ENCODE data around the gene STEAP3.

The STEAP3 gene

DNA sequence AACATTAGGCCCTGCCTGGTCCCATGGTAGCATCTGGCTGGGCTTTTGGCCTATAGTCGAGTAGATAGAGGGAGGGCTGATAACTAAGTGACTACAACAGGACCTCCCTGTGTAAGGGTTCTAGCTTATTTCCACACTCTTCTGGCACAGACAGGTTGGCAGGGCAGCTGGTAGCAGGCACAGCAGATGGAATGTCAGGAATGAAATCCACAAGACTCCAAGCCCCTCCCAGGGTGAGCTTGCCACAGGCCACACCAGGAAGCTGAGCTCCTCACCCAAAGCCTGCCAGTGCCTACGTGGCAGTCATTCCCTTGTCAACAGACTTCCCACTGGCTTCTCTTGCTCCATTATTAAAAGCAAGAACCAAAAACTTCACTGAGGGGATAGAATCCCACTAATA, 44.4 kb upstream of the STEAP3 start:
- no peak for DNase-seq (ENCODE audit: low read depth, low spot score)
- Histone ChIP-seq H3K36me3 (ENCODE audit: insufficient read depth, low read length) (no peaks in the 10 kb centered on the region), H3K9ac (ENCODE audit: insufficient read length) (no peak overlapping the region), H3K4me3 (no peak overlapping the region), H3K27ac (no peak overlapping the region), H3K9me3 (ENCODE audit: low read depth, low read length) (no peaks in the 10 kb centered on the region)
- TF ChIP-seq POLR2AphosphoS5 (IDR thresholded peaks at IDR 0.05; ENCODE audit: borderline replicate concordance, low read depth, low read length) (no peak), FOXP2 (optimal IDR thresholded peaks at IDR 0.05; ENCODE audit: control extremely low read depth, extremely low read length, insufficient read depth) (no peak), EZH2 (IDR thresholded peaks at IDR 0.05) (no peak)

DNA sequence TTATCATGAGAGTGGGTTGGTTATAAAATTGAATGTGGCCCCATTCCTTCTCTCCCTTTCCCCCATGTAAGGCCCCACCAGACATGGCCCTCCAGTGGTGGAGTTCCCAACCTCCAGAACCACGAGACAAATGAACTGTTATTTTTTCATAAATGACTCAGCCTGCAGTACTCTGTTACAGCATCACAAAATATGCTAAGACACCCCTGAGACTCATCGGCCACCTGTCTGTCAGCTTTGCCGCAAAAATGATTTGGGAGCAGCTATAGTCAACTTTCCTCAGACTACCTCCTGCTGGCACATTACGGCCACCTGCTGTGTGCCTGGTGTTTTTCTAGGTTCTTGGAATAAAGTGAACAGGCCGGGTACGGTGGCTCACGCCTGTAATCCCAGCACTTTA, 43.6 kb upstream of the STEAP3 start:
- H3K9ac ChIP-seq (ENCODE audit: insufficient read length) = no peak overlapping the region
- no peak overlapping the region for H3K27ac ChIP-seq
- no peak for TF ChIP-seq EZH2 (IDR thresholded peaks at IDR 0.05)
- TF ChIP-seq FOXP2 (optimal IDR thresholded peaks at IDR 0.05; ENCODE audit: control extremely low read depth, extremely low read length, insufficient read depth) = no peak
- TF ChIP-seq POLR2AphosphoS5 (IDR thresholded peaks at IDR 0.05; ENCODE audit: borderline replicate concordance, low read depth, low read length) = no peak
- no peaks in the 10 kb centered on the region for H3K36me3 ChIP-seq (ENCODE audit: insufficient read depth, low read length)
- DNase-seq (ENCODE audit: low read depth, low spot score) = no peak
- H3K9me3 ChIP-seq (ENCODE audit: low read depth, low read length) = no peaks in the 10 kb centered on the region
- H3K4me3 ChIP-seq = no peak overlapping the region

DNA sequence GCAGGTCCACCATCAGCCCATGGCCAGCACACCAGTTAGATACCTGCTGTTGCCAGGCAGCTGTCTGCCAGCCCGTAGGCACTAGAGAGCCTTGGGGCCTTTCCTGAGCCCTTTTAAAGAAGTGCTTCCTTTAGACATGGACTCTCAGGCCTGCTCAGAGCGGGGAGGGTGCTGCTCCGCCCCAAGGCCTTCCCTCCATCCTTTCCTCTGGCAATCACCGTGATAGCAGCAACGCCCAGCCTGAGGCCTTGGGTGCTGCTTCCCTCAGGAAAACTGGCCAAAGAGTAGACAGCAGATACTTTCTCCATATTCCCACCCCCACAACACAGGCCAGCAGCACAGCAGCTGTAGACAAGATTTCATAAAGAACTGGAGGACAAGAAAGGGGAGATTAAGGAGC, 42.7 kb upstream of the STEAP3 start:
- DNase-seq (ENCODE audit: low read depth, low spot score) = no peak
- TF ChIP-seq EZH2 (IDR thresholded peaks at IDR 0.05) (no peak), FOXP2 (optimal IDR thresholded peaks at IDR 0.05; ENCODE audit: control extremely low read depth, extremely low read length, insufficient read depth) (no peak), POLR2AphosphoS5 (IDR thresholded peaks at IDR 0.05; ENCODE audit: borderline replicate concordance, low read depth, low read length) (no peak)
- Histone ChIP-seq H3K27ac (no peak overlapping the region), H3K9ac (ENCODE audit: insufficient read length) (no peak overlapping the region), H3K4me3 (no peak overlapping the region), H3K9me3 (ENCODE audit: low read depth, low read length) (no peaks in the 10 kb centered on the region), H3K36me3 (ENCODE audit: insufficient read depth, low read length) (no peaks in the 10 kb centered on the region)

DNA sequence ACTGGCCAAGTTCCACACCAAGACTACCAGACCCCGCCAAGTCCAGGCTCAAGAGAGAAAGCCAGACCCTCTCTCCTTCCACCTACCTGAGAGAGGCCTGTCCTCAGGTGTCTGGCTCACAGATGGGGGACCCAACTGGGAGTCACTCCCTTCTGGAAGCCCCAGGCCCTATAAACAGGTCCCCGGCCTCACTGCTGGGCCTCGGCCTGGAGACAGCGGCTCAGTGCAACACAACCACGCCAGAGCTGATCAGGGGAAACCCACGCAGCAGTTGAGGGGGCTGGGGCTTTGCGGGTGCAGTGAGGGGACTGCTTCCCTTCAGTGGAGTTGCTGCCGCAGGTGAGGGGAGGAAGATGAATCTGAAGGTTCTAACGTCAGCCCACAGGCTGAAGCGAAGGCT, 42.2 kb upstream of the STEAP3 start:
- Histone ChIP-seq H3K36me3 (ENCODE audit: insufficient read depth, low read length) (no peaks in the 10 kb centered on the region), H3K9me3 (ENCODE audit: low read depth, low read length) (no peaks in the 10 kb centered on the region), H3K27ac (no peak overlapping the region), H3K9ac (ENCODE audit: insufficient read length) (no peak overlapping the region), H3K4me3 (no peak overlapping the region)
- no peak for TF ChIP-seq POLR2AphosphoS5 (IDR thresholded peaks at IDR 0.05; ENCODE audit: borderline replicate concordance, low read depth, low read length)
- no peak for TF ChIP-seq FOXP2 (optimal IDR thresholded peaks at IDR 0.05; ENCODE audit: control extremely low read depth, extremely low read length, insufficient read depth)
- no peak for TF ChIP-seq EZH2 (IDR thresholded peaks at IDR 0.05)
- no peak for DNase-seq (ENCODE audit: low read depth, low spot score)

GRCh38 chr2:119181791-119182445, 41.7 kb upstream of the STEAP3 start:
- TF ChIP-seq EZH2 (IDR thresholded peaks at IDR 0.05) (no peak), POLR2AphosphoS5 (IDR thresholded peaks at IDR 0.05; ENCODE audit: borderline replicate concordance, low read depth, low read length) (no peak), FOXP2 (optimal IDR thresholded peaks at IDR 0.05; ENCODE audit: control extremely low read depth, extremely low read length, insufficient read depth) (no peak)
- H3K9me3 ChIP-seq (ENCODE audit: low read depth, low read length) = no peaks in the 10 kb centered on the region
- no peak for DNase-seq (ENCODE audit: low read depth, low spot score)
- H3K36me3 ChIP-seq (ENCODE audit: insufficient read depth, low read length) = no peaks in the 10 kb centered on the region
- H3K9ac ChIP-seq (ENCODE audit: insufficient read length) = no peak overlapping the region
- no peak overlapping the region for H3K27ac ChIP-seq
- H3K4me3 ChIP-seq = no peak overlapping the region

DNA sequence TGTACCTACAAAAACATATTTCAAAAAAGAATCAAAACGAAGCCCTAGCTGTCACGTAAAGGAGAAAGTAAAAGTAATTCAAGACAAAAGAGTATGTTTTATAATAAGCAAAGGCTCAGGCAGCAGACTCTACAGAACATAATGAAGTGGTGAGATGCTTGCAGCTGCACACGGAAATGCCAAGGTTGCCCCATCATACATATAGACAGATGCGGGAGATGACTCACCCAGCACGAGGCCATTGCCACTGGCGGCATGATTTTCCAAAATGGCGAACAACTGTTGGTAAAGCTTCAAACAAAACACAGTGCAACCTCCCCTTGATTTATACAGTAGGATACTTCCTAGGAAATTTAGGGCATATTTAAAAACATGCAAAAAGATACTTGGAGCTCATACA, 39.1 kb upstream of the STEAP3 start:
- Histone ChIP-seq H3K36me3 (ENCODE audit: insufficient read depth, low read length) (no peaks in the 10 kb centered on the region), H3K27ac (no peak overlapping the region), H3K4me3 (no peak overlapping the region), H3K9ac (ENCODE audit: insufficient read length) (no peak overlapping the region), H3K9me3 (ENCODE audit: low read depth, low read length) (no peaks in the 10 kb centered on the region)
- no peak for DNase-seq (ENCODE audit: low read depth, low spot score)
- TF ChIP-seq EZH2 (IDR thresholded peaks at IDR 0.05) (no peak), POLR2AphosphoS5 (IDR thresholded peaks at IDR 0.05; ENCODE audit: borderline replicate concordance, low read depth, low read length) (no peak), FOXP2 (optimal IDR thresholded peaks at IDR 0.05; ENCODE audit: control extremely low read depth, extremely low read length, insufficient read depth) (no peak)

- Histone ChIP-seq H3K4me3 (no peak overlapping the region), H3K9me3 (ENCODE audit: low read depth, low read length) (0 out of 2 replicates have a peak, but pooled peaks cover 4% of the 10 kb centered on the region), H3K36me3 (ENCODE audit: insufficient read depth, low read length) (no peaks in the 10 kb centered on the region), H3K9ac (ENCODE audit: insufficient read length) (no peak overlapping the region), H3K27ac (no peak overlapping the region)
- no peak for DNase-seq (ENCODE audit: low read depth, low spot score)
- TF ChIP-seq FOXP2 (optimal IDR thresholded peaks at IDR 0.05; ENCODE audit: control extremely low read depth, extremely low read length, insufficient read depth) (no peak), EZH2 (IDR thresholded peaks at IDR 0.05) (no peak), POLR2AphosphoS5 (IDR thresholded peaks at IDR 0.05; ENCODE audit: borderline replicate concordance, low read depth, low read length) (no peak)
Observed at GRCh38 chr2:119190321-119191111, 33.1 kb upstream of the STEAP3 start.

DNA sequence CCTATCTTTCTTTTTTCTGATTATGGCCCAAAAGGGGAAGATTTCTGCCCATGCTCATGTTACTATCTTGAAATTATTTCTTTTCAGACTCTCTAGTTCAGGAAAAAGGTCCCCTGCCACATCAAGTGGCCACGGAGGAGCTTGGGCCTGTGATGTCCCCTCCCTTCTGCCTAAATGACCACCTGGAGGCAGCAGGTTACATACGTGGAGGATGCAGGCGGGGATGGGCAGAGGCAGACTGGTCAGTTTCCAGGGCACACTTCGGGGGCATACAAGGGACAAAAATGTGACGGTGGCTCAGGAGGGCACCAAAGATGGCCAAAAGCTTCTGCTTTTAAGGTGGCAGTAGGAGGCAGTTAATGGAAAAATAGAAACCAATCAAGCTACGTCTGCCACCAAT, 30.7 kb upstream of the STEAP3 start:
- no peak for DNase-seq (ENCODE audit: low read depth, low spot score)
- Histone ChIP-seq H3K27ac (peak overlapping the region; percentile 95), H3K9ac (ENCODE audit: insufficient read length) (no peak overlapping the region), H3K9me3 (ENCODE audit: low read depth, low read length) (0 out of 2 replicates have a peak, but pooled peaks cover 4% of the 10 kb centered on the region), H3K4me3 (no peak overlapping the region), H3K36me3 (ENCODE audit: insufficient read depth, low read length) (no peaks in the 10 kb centered on the region)
- TF ChIP-seq FOXP2 (optimal IDR thresholded peaks at IDR 0.05; ENCODE audit: control extremely low read depth, extremely low read length, insufficient read depth) (no peak), EZH2 (IDR thresholded peaks at IDR 0.05) (no peak), POLR2AphosphoS5 (IDR thresholded peaks at IDR 0.05; ENCODE audit: borderline replicate concordance, low read depth, low read length) (no peak)
